IPS-18c (cell line): ENCODE results near the gene IQCK.
A peak's percentile ranks its signal among the peaks of the same experiment; 100 is the strongest.

ENCODE experiments used
- H3K4me3 ChIP-seq: 2 replicates; pipeline ENCODE4 v1.7.0; 2013; ENCODE audit warnings: low read depth, mild to moderate bottlenecking, low read length, moderate library complexity; ENCODE audit not compliant: insufficient read depth
- H3K9me3 ChIP-seq: one replicate; pipeline ENCODE4 v1.6.1; 2013; ENCODE audit warnings: mild to moderate bottlenecking, low read length, moderate library complexity; ENCODE audit not compliant: control insufficient read depth, insufficient read depth

The IQCK gene

DNA sequence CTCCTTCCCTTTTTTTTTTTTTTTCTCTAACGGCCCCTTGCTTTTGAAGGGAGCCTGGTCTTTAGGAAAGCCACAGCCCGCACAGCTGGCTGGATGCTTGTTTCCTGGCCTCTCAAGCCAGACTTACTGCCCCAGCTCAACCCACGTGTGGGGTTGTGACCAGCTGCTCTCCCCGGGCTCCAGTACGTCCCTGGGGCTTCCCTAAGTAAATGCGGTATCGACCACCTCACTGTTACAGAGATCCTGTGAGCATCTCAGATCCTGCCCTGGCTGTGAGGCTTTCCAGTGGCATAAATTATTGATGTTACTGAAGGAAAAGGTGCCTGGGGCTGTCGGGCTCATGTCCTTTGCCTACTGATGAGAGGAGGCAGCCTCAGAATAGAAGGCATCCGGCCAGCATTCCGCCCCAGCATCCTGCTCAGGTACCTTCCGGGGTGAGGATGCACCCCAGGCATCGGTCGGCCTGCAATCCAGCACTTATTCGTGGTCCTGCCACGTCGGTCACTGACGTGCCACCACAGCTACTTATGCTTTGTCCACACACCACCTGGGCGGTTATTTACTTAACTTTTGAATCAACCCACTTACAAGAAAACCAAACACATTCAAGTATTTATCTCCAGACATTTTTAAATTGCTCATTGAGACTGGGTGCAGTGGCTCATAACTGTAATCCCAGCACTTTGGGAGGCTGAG lies 156.9 kb downstream of the IQCK start:
- no peak overlapping the region for H3K4me3 ChIP-seq
- H3K9me3 ChIP-seq = no peaks in the 10 kb centered on the region

- H3K4me3 ChIP-seq = no peak overlapping the region
- no peaks in the 10 kb centered on the region for H3K9me3 ChIP-seq
Observed at GRCh38 chr16:19875900-19876299, 157.8 kb downstream of the IQCK start.

DNA sequence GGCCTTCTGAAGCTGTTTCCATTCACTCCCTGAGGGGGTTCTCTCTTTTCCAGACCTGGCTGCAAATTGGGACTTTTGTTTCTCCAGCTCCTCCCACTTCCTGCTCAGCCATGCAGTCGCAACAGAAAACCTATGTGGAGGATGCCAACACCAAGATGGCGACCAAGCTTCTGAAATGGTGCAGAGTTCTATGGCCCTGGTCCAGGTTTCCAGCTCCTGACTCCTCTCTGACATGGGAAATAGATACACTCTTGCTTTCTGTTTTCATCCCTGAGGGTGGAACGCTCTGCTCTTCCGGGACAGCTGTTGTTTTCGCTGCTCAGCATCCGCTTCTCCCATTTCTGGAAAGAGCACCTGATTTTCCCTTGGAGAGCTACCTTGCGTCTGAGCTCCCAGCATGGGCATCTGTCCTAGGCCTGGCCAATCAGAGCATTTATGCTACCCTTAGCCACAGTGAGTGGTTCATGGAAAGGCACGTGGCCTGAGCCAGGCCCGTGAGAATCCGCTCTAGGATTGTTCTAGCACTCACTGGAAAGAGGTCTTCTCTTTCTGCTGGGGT lies 158.5 kb downstream of the IQCK start:
- no peak overlapping the region for H3K4me3 ChIP-seq
- H3K9me3 ChIP-seq = no peaks in the 10 kb centered on the region

DNA sequence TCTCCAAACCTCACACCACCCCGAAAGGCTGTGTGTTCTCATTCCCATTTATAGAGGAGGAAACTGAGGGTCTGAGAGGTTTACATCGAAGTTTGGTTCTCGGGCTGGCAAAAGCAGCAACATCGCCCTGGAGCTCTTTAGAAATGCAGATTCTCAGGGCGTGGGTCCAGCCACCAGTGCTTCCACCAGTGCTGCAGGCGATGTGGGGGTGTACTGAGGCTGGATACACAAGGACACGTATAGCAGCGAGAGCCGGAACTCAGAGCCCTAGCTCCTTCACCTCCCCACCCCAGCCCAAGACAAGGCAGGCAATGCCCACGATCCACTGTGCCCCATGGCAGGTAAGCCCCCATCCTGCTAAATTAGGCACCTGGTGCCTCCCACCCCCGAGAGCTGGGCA lies 160.7 kb downstream of the IQCK start:
- no peak overlapping the region for H3K4me3 ChIP-seq
- H3K9me3 ChIP-seq = no peaks in the 10 kb centered on the region

- H3K9me3 ChIP-seq = no peaks in the 10 kb centered on the region
Observed at GRCh38 chr16:19879241-19879792, 161.2 kb downstream of the IQCK start.

GRCh38 chr16:19881028-19881427 lies 163.0 kb downstream of the IQCK start:
- Histone ChIP-seq H3K4me3 (no peak overlapping the region), H3K9me3 (peaks cover 2% of the 10 kb centered on the region)

More at GRCh38 chr16:19879241-19879792, 161.2 kb downstream of the IQCK start:
- H3K4me3 ChIP-seq = no peak overlapping the region

DNA sequence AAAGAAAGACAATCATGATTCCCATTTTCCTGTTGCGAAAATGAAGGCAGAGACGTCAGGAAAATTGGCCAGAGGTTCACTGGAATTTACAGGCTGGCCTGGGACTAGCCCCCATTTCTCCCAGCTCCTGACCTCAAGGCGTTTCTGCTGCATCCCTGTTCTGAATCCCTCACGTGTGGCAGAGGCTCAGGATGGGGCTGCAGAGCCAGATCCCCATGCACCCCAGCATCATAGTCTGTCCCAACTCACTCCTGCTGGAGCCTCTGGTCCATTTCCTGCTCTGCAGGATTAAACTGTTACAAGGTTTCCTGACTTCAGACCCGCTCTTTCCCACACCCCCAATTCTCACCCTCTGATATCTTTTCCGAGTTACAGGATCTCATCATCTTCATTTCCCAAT lies 163.7 kb downstream of the IQCK start:
- Histone ChIP-seq H3K4me3 (no peak overlapping the region; the same call in 1 of the 2 replicates), H3K9me3 (peaks cover 2% of the 10 kb centered on the region)

DNA sequence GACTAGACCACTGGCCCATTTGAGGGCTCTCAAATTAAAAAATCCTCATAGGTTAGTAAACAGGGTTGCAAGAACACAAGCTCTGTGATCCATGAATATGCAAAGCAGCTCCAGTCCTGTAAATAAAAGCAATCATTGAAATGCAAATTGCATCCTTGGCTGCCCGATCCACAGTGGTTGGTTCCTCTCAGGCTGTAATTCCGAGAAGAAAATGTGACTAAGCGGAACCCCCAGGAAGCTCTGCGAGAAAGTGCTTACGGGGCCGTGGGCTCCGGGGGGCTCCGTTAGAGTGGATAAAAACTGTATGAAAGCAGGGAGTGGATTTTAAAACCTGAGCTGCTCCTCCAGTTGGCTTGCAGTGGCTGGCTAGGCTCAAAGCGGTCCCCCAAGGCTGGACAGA lies 164.1 kb downstream of the IQCK start:
- H3K9me3 ChIP-seq = peaks cover 2% of the 10 kb centered on the region
- H3K4me3 ChIP-seq = peak overlapping the region; percentile 84; the same call in 1 of the 2 replicates

- Histone ChIP-seq H3K9me3 (peaks cover 2% of the 10 kb centered on the region), H3K4me3 (peak overlapping the region; percentile 84)
Observed at GRCh38 chr16:19882646-19883045, 164.6 kb downstream of the IQCK start.

- Histone ChIP-seq H3K4me3 (peak overlapping the region; percentile 84), H3K9me3 (peaks cover 2% of the 10 kb centered on the region)
Observed at GRCh38 chr16:19883296-19883965, 165.4 kb downstream of the IQCK start.

GRCh38 chr16:19883966-19884485 lies 166.0 kb downstream of the IQCK start:
- Histone ChIP-seq H3K9me3 (peaks cover 2% of the 10 kb centered on the region), H3K4me3 (peak overlapping the region; percentile 84)

DNA sequence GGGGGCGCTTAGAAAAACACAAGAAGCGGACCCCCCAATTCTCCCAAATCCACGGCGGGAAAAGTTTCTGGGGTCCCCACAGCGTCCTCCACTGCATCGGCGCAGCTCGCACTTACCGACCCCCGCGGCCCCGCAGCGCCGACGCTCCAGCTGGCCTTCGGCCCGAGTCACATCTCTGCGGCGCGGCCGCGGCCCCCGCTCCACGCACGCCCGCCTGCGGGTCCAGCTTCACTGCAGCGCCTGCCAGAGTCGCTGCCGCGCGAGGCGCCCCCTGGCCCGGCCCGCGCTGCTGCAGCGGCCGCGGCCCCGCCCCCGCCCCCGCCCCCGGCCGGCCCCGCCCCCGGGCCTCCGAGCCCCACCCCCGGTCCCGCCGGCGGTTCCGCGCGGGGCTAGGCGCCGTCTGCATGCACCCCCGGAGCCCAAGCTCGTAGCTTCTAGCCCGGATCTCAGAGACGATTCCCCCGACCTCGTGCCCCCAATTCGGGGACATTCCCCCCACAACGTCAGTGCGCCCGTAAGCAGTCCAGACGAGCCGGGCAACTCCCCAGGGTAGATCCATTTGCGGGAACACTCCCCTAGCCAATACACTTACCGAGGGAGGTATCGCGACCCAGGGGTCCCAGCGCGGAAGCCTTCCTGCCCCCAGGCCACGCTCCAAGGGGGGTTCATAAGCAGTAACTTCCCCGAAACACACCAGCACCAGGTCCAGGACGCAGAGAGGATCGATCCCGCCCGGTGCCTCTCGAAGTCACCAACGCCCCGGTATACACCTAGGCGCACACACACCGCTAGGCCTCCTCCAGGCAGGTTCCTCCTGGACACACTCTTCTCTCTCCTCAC lies 166.8 kb downstream of the IQCK start, which contains the start of gene GPRC5B:
Gene GPRC5B (minus strand): TSS at position 238 of the 840 bp plus-strand sequence. CDS start 12,003 bp downstream, outside the sequence.
- H3K4me3 ChIP-seq = peak within 1 kb of the TSS; percentile 84
- H3K9me3 ChIP-seq = peaks cover 2% of the 10 kb centered on the region

- peak overlapping the region; percentile 64 for H3K4me3 ChIP-seq
Observed at GRCh38 chr16:19885451-19886072, 167.5 kb downstream of the IQCK start.

GRCh38 chr16:19886073-19886941 lies 168.2 kb downstream of the IQCK start:
- H3K4me3 ChIP-seq = no peak overlapping the region
- peaks cover 2% of the 10 kb centered on the region for H3K9me3 ChIP-seq

More at GRCh38 chr16:19885451-19886072, 167.5 kb downstream of the IQCK start:
- peaks cover 2% of the 10 kb centered on the region for H3K9me3 ChIP-seq

GRCh38 chr16:19888834-19889233 lies 170.8 kb downstream of the IQCK start:
- H3K4me3 ChIP-seq = no peak overlapping the region

GRCh38 chr16:19890901-19891300 lies 172.8 kb downstream of the IQCK start:
- peaks cover 4% of the 10 kb centered on the region for H3K9me3 ChIP-seq
- no peak overlapping the region for H3K4me3 ChIP-seq

More at GRCh38 chr16:19888834-19889233, 170.8 kb downstream of the IQCK start:
- peaks cover 2% of the 10 kb centered on the region for H3K9me3 ChIP-seq
